Stimulated activated CD4-positive, alpha-beta T cell treated with anti-CD3 and anti-CD28 coated beads, TNF-alpha, amount 100 ng/mL, for 48 hours (primary cell): ENCODE data around the gene MTR.
"Not testable (repeated sequence)": the region's sequence is repeated elsewhere in the genome, so short reads cannot be mapped to it uniquely, and the experiment has no call there.

Experiments used
- DNase-seq, 3 donors: peaks; one replicate each; pipeline ENCODE4 v3.0.0-alpha.2; 2020; ENCODE audit warnings: low read depth in 3 of 3

Gene MTR

DNA sequence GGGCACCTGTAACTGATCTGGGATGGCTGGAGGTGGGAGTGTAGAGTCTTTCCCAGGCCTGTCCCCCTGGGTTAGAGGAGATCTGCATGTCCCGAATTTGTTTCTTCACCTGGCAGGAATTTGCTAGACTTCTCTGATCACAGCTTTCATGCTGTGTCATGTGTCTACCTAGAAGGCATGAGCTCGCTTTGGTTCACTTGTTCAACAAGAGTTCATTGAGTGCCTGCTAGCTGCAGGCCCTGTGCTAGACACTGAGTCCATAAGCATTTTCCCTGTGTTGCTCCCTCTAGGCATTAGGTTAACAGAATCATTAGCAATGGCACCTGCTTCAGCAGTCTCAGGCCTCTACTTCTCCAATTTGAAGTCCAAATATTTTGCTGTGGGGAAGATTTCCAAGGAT, 101.6 kb downstream of the MTR start:
- no peak for DNase-seq

DNA sequence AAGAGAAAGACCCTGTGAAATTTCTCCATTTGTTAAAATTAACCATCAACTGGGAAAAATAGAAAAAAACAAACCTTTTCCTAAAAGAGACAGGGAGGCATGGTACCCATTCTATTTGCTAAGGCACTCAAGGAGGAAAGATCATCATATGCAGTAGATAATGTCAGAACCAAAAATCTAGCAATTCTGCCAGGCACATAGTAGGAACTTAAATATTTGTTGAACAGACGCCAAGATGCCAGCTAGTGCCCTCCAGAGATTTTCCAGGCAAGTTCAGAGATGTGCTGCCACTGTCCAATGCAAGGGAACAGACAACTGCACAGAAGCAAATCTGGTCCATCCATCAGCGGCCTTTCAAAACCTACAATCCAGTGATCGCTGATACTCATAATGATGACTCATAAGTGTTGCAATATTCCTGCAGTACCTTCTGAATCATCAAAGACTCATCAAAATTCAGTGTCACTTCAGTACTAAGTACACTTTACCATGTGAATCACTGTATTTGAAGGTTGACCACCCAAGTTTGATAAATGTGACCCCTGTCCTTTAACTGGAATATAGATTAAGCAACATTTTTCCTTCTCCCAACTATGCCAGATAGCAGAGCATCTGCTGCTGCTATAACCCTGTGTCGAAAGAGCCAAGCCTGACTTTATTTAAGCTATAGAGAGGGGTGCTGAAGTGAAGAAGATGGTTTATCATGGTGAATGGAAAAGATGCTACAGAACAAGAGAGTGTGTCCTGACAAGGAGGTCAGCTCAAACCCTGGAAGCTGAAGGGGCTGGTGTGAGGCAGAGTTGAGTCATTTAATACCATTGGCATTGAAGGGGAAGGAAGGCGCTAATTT, 110.0 kb downstream of the MTR start:
- DNase-seq = no peak

DNA sequence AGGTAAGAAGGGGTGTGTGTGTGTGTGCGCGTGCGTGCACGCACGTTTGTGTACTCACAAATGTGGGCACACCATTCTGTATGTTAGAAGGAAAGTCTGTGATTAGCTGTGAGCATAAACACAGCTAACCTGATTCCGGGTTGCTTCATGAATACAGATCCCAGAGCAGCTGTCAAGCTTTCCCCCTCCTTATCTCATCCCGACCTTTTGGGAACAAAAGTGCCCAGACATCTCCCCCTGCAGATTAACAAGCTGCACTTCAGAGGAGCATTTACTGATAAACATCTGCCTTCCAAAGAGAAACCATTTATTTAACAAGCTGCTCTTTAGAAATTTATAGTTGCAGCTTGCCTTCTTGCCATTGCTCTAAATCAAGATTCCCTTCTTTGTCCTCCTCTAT, 112.1 kb downstream of the MTR start:
- DNase-seq = no peak

DNA sequence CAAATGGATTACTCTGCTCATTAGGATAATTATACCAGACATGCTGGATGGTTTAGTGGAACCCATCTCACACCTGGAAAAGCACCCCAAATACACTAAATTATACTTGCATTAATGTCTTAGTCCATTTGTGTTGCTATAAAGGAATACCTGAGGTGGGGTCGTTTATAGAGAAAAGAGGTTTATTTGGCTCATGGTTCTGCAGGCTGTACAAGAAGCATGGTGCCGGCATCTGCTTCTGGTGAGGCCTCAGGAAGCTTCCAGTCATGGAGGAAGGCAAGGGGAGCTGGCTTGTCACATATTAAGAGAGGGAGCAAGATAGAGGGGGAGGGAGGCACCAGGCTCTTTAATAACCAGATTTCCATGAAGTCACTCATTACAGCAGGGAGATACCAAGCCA, 113.6 kb downstream of the MTR start:
- no peak for DNase-seq

DNA sequence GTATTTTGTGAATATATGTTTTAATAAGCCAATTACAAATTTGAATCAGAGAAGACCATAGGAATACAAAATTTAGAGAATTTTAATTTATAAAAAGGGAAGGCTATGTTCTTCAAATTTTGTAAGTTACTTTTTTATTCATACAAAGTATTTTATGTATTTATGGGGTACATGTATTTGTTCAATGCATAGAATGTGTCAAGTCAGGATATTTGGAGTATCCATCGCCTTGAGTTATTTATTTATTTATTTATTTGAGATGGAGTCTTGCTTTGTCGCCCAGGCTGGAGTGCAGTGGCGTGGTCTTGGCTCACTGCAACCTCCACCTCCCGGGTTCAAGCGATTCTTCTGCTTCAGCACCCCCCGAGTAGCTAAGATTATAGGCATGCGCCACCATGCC, 116.0 kb downstream of the MTR start:
- not testable (repeated sequence) for DNase-seq

DNA sequence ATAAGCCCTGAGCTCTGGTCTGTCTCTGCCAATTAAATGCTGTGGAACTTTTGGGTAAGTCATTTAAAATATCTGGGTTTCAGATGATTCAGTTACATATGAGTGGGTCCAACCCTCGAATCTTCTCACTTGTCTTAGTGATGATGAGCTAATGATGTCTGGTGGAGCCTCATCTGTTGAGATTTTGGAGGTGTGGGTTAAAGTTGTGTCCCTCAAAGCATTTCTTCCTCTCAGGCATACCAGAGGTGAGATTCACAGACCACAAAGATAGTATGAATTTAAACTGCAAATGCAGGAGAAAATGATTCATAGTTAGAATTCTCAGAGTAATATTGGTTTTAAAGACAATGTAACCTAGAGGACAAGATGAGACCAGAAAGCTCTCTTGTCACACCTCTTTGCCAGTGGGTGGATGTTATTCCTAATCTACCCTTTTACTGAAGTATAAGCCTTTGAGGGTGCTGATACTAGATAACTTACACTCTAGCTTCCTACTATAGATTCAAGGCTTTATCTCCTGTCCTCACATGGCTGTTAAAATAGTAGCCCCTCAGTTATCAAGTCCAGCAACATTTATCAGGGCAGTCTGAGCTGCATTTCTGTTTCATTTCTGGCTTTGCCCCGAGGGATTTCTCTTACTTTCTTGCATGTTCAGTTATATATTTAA, 118.4 kb downstream of the MTR start:
- DNase-seq = no peak

DNA sequence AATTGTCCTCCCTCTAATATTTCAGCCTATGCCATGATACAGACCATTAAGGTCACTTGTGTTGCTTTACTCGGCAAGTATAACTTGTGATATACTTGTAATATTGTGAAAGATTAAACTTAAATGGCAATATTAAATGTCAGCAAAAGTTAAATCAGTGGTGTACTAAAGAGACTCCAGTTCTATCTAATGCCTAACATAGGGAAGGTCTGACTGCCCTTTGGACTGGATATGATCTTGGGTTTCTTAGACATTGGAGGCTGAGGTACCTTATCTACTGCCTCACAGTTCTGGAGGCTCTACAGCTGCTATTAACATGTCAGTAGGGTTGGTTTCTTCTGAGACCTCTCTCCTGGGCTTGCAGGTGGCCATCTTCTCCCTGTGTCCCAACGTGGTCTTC, 119.3 kb downstream of the MTR start:
- no peak for DNase-seq

DNA sequence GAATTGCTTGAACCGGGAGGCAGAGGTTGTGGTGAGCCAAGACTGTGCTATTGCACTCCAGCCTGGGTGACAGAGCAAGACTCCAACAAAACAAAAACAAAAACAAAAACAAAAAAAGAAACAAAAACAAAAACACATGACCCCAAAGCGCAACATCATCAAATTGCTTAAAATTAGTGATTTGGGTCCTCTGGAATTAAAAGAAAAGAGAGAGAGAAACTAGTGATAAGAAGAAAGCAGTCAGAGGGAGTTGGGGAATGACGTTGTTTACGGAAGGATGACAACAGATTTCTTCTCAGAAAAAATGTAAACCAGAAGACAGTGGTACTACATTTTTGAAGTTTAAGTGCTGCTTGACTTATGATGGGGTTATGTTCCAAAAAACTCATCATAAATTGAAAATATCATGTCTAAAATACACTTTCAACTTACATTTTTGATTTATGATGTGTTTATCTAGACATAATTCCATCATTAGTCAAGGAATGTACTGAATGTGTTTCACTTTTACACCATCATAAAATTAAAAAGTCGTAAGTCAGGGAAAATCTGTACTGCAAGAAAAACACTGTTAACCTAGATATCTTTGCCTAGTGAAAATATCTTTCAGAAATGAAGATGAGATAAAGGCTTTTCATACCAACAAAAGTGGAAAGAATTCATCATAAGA, 121.2 kb downstream of the MTR start:
- no peak for DNase-seq

DNA sequence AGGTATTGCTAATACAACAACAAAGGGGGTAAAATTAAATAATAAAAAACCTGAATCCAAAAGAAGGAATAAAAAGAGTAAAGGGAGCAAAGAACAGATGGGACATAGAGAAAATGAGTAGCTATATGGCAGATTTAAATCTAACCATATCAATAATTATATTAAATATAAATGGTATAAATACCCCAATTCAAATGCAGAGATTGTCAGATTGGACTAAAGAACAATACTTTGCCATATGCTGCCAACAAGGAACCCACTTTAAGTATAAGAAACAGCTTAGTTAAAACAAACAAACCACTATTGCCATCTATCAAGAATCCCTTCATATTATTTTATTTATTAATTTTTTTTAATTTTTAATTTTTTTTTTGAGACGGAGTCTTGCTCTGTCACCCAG, 122.4 kb downstream of the MTR start:
- DNase-seq = no peak

DNA sequence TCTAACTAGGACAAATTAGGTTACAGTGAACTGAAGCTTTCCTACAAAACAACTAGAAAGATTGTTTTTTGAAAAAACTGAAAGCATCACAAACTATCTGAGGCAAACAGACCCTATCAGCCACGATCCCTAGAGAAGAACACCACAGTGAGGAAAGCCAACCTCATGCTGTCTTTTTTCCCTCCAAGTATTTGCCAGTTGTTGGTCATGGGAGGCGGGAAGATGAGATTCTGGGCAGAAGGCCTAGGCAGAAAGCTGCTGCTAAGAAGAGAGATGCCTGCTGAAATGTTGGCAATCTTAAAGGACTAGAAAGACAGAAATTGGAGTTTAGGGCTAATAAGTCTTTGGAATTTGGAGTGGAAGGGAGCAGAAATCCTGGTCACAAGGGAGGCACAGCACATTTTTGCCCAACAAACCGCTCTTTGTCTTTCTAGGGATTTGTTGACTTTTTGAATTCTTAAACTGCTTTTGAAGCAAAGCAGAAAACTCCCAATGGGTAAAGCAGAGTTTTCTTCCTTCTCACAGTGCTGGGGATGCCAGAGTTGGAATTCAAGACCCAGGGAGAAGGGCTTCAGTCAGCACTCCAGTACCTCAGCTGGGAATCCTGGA, 125.3 kb downstream of the MTR start:
- no peak for DNase-seq

DNA sequence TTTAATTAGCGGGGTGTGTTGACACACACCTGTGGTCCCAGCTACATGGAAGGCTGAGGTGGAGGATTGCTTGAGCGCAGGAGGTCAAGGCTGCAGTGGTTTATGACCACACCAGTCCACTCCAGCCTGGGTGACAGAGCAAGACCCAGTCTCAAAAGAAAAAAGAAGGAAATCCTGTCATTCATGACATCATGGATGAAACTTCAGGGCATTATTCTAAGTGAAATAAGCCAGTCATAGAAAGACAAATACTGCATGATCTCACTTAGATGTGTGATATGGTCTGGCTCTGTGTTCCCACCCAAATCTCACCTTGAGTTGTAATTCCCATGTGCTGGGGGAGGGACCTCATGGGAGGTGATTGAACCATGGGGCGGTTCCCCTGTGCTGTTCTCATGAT, 126.5 kb downstream of the MTR start:
- no peak for DNase-seq

DNA sequence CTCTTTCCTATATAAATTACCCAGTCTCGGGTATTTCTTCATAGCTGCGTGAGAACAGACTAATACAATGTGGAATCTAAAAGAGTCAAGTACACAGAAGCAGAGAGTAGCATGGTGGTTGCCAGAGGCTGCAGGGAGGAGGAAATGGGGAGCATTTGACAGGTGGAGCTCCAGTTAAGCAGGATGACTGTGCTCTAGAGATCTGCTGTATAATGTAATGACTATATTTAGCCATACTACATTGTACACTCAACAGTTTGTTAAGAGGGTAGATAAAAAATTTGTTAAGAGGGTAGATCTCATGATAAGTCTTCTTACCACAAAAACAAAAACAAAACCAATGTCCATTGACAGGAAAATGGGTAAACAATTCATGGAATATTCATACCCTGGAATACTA, 127.1 kb downstream of the MTR start:
- DNase-seq = no peak

DNA sequence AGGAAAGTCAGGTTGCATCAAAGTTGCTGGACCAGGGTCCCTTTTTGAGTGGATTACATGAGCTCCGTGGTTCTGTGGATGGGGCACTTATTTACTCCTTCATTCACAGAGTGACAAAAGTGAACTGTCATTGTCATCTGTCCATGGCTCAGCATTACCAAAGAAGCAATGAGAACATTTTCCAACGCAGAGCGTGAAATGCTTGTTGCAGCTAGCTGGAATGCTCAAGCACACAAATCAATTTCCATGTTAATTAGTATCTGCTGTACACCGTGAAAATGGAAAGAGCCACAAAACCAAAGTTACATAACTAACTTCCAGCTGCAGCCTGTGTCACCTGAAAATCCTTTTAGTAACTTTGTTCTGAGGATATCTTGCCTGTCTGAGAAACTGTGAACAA, 130.3 kb downstream of the MTR start:
- no peak for DNase-seq

DNA sequence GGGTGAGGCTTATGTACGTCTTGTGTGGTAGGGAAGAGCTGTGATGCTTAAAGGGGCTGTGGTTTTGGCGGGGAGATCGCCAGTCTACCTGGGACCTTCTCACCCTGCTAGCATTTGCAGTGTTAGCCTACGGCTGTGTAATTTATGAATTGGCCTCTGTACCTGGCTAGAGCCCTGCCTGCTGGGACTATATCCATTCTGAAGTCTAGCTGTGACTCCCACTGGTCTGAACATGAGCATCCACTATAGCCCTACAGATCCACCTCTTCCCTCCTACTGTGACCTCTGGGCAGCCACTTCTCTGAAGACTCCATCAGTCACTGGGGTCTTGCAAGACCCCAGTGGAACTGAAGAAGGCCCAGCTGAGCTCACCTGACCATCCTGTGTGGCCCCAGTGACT, 135.4 kb downstream of the MTR start:
- DNase-seq = no peak

DNA sequence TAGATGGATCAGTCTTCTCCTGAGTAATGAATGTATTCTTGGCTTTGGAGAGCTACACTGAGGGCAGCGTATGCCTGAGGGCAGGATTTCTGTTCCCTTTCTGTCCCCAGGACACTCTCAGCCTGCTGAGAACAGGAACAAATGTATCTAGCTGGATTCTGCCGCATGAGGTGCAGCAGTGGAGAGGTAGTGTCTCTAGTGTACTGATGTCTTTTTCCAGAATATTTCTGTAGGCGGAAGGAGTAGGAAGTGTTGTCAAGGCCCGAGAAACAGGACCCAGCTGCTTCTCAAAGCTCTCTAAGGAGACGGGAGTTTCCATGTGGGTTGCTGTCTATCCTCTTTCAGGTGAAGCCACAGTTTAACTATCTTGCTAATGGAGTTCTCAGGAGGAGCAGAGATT, 143.7 kb downstream of the MTR start:
- no peak for DNase-seq

DNA sequence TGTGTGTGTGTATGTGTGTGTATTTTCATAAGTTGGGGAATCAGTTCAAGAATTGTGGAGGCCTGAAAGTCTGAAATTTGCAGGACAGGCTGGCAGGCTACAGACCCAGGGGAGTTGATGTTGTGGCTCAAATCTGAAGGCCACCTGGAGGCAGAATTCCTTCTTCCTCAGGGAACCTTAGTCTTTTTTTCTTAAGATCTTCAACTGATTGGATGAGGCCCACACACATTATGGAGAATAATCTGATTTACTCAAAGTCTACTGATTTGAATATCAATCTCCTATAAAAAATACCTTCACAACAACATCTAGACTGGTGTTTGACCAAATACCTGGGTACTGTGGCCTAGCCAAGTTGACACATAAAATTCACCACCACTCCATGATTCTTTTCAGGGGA, 147.3 kb downstream of the MTR start:
- DNase-seq = no peak

DNA sequence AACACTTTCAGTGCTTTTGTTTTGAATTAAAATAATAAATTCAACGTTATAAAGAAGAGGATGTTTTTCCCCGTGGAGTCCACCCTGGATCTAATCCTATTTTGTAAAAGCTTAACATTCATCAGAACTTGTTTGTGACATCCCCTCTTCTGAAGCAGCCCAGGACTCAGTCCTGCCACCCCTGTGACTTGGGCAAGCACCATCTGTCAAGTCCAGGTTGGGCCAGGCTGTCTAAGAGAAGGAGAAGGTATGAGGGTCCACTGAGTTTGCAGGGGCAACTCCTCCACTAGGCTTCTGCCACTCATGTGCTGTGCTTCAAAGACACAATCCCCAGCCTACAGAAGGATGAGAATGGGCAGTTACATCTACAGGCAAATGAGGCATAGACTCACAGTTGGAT, 149.5 kb downstream of the MTR start:
- DNase-seq = no peak

DNA sequence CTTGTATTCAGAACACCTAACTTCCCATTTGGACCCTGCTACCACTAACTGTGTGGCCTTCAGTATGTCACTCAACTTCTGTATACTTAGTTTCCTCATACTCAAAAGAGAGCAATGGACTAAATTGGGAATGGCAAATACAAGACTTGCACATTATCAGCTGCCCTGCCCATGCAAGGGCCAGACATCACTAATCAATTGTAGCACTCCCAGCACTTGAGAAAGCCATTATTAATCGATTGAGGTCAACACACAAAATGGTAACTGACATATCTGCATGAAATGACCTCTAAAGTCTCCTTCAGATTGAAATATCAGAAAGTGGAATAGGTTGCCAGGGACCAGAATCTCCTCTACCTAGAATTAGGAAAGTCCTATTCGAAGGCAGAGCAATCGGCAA, 149.9 kb downstream of the MTR start:
- no peak for DNase-seq

DNA sequence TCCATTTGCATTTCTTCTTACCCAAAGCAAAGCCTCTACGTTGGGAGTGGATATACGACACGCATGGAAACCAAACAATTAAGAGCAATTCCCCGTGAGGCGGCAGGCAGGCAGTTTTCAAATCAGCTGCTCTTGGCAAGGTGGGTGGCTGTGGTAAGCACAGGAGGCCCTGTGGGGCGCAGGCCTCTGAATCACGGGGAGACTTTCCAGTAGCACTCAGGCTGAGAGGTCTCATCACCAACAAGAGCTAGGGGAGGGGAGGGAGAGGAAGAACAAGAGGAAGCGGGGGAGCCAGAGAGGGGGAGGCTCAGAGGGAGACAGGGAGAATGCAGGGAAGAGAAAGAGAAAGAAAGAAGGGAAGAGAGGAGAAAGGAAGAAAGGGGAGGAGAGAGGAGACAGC, 152.7 kb downstream of the MTR start:
- peak in 1 of 3 donors; percentile 3 for DNase-seq

DNA sequence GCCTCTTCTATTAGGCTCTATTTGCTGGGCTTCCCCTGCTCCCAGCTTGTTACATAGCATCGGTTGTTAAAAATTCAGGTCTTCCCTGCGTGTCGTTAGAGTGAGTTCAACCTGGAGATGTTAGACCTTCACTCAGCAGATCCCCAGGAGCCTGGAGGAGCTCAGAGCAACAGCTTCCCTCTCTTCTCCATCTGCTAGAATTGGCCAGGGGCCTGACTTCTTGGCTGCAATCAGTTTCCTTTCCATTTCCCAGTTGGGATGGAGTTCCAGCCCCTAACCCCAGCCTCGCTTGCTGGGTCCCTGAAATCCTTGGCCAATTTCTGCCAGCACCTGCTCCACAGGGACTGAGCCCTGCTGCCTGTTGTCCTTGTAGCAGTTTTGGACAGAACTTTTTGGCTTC, 153.3 kb downstream of the MTR start:
- no peak for DNase-seq

DNA sequence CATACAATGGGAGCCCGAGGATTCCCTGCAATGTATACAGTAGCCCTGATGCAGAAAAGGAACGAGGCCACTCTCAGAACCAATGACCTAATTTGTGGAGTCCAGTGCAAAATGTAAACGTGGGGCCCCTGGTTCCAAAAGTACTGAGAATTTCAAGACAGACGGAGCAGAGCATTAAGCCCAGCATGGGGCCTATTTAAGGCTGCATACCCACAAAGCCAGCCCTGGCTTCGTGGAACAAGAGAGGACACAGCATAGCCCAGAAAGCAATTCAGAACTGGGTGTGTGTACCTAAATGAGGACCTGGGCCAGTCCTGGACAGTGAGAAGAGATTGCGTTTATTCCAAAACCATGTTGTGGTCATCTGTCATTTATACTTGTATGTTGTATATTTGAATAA, 153.9 kb downstream of the MTR start:
- DNase-seq = no peak

DNA sequence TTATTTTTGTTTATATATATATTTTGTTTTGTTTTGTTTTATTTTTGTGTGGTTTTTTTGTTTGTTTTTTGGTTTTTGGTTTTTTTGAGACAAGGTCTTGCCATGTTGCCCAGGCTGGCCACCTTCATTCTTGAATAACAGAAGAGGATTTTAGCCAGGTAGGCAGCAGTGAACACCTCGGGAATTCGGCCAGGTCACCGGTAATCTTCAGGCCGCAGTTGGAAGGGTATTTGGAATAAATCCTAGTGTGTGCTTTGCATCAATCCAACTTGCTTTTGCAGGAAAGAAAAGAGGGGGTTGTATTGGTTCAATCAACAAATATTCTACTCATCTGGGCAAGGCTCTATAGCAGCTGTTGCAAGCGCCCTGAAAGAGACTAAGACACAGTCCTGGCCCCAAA, 155.3 kb downstream of the MTR start:
- DNase-seq = no peak

DNA sequence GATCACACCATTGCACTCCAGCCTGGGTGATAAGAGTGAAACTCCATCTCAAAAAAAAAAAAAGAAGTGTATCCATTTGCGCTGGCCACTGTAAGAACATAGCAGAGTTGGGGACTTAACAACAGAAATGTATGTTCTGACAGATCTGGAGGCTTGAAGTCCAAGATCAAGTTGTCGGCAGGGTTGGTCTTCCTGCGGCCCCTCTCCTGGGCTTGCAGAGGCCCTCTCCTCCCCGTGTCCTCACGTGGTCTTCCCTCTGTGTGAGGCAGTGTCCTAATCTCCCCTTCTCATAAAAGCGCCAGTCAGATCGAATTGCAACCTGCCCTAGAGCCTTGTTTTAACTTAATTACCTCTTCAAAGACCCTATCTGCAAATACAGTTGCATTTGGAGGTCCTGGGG, 156.6 kb downstream of the MTR start:
- no peak for DNase-seq
